Smooth muscle cell (in vitro differentiated cells): ENCODE results near the gene BBX. TPM values are rescaled to one million over a fixed set of nuclear protein-coding genes. Genes with fewer than 3 reads are reported as not detected.

Source experiments
- DNase-seq: peaks from one replicate; lab custom pipeline; 2025; ENCODE audit not compliant: unreplicated experiment; lab: John Stamatoyannopoulos, UW
- H2AFZ ChIP-seq: fragments of 200-600 bp; sonication (generic); 2 replicates; pipeline ENCODE4 v1.6.0; 2016; ENCODE audit warnings: antibody characterized with exemption, low read depth, mild to moderate bottlenecking
- H3F3A ChIP-seq: fragments of 200-600 bp; sonication (generic); 2 replicates; pipeline ENCODE4 v1.6.0; 2017; ENCODE audit warnings: antibody characterized with exemption, low read depth
- H3K27ac ChIP-seq: fragments of 200-600 bp; sonication (generic); 2 replicates; pipeline ENCODE4 v1.5.1; 2016; ENCODE audit warnings: low read depth, mild to moderate bottlenecking
- H3K27me3 ChIP-seq: fragments of 200-600 bp; sonication (generic); 2 replicates; pipeline ENCODE4 v1.6.1; 2016; ENCODE audit warnings: low read depth, mild to moderate bottlenecking
- H3K36me3 ChIP-seq: fragments of 200-600 bp; sonication (generic); 2 replicates; pipeline ENCODE4 v1.5.1; 2016; ENCODE audit warnings: low read depth
- H3K4me1 ChIP-seq: fragments of 200-600 bp; sonication (generic); 2 replicates; pipeline ENCODE4 v1.5.1; 2016; ENCODE audit warnings: low read depth
- H3K4me2 ChIP-seq: fragments of 200-600 bp; sonication (generic); 2 replicates; pipeline ENCODE4 v1.6.0; 2016; ENCODE audit warnings: mild to moderate bottlenecking
- H3K4me3 ChIP-seq: fragments of 200-600 bp; sonication (generic); 2 replicates; pipeline ENCODE4 v1.5.1; 2016; ENCODE audit warnings: mild to moderate bottlenecking
- H3K79me2 ChIP-seq: fragments of 200-600 bp; sonication (generic); 2 replicates; pipeline ENCODE4 v1.6.0; 2016; ENCODE audit warnings: low read depth, mild to moderate bottlenecking
- H3K9ac ChIP-seq: fragments of 200-600 bp; sonication (generic); 2 replicates; pipeline ENCODE4 v1.6.0; 2016; ENCODE audit warnings: low read depth
- H3K9me3 ChIP-seq: fragments of 200-600 bp; sonication (generic); replicated peaks from 2 replicates; pipeline ENCODE4 v1.5.1; 2016; ENCODE audit warnings: low read depth
- H4K20me1 ChIP-seq: fragments of 200-600 bp; sonication (generic); 2 replicates; pipeline ENCODE4 v1.6.0; 2016; ENCODE audit warnings: low read depth
- CTCF ChIP-seq: fragments of 200-600 bp; sonication (generic); IDR thresholded peaks from 2 replicates; pipeline ENCODE4 v1.5.1; 2017; ENCODE audit warnings: borderline replicate concordance, mild to moderate bottlenecking, antibody characterized with exemption; ENCODE audit not compliant: insufficient read depth, poor library complexity, severe bottlenecking
- WGBS: methylation state at CpG from one replicate; pipeline ENCODE4 v1.1.7; 2016; ENCODE audit warnings: low lambda C conversion rate; 5-methylcytosine and 5-hydroxymethylcytosine counted together
- polyA plus RNA-seq: library from polyadenylated mRNA; unstranded; fragments of >200 nt; fragmentation: Nextera tagmentation; extraction: Ambion mirVana; gene quantifications from 2 replicates; pipeline ENCODE4 v1.2.1, GENCODE V29; 2016
- total RNA-seq: library from RNA; depleted of rRNA; stranded (reverse); fragments of >200 nt; gene quantifications from 2 replicates; pipeline ENCODE4 v1.2.3, GENCODE V29; 2014

The BBX gene
- total and polyA plus RNA-seq, 2 experiments from 2014 or later, result 58.9 to 66.4 TPM

- Histone ChIP-seq H3K27me3 (no peaks in the 10 kb centered on the region), H3K36me3 (peaks cover 3% of the 10 kb centered on the region), H3K4me1 (peaks cover 6% of the 10 kb centered on the region), H3K79me2 (peaks cover 35% of the 10 kb centered on the region), H3F3A (peaks cover 9% of the 10 kb centered on the region), H3K27ac (peak overlapping the region; percentile 40), H3K9me3 (no peaks in the 10 kb centered on the region), H4K20me1 (peaks cover 27% of the 10 kb centered on the region), H3K4me2 (peak overlapping the region; percentile 100), H2AFZ (peak overlapping the region; percentile 99), H3K4me3 (peak overlapping the region; percentile 85), H3K9ac (peak overlapping the region; percentile 36)
- WGBS, result 2% methylated on average over 31 of the region's 40 CpGs
- DNase-seq, result peak; percentile 20
- no peak for TF ChIP-seq CTCF
These were observed 970 bp downstream of the BBX start for GRCh38 chr3:107523539-107524325.

- Histone ChIP-seq H3K36me3 (peaks cover 3% of the 10 kb centered on the region), H4K20me1 (peaks cover 32% of the 10 kb centered on the region), H3K9me3 (no peaks in the 10 kb centered on the region), H3K4me1 (peaks cover 6% of the 10 kb centered on the region), H3F3A (peaks cover 9% of the 10 kb centered on the region), H3K27me3 (no peaks in the 10 kb centered on the region), H3K4me2 (peak overlapping the region; percentile 100), H3K4me3 (peak overlapping the region; percentile 85), H3K79me2 (peaks cover 36% of the 10 kb centered on the region), H3K9ac (peak overlapping the region; percentile 36), H2AFZ (peak overlapping the region; percentile 99), H3K27ac (peak overlapping the region; percentile 40)
- peak; percentile 15 for DNase-seq
- 2% methylated on average over 18 of the region's 18 CpGs for WGBS
- TF ChIP-seq CTCF, result no peak
These were observed 1.6 kb downstream of the BBX start for GRCh38 chr3:107524326-107524840.

GRCh38 chr3:107524841-107525643, 2.3 kb downstream of the BBX start:
- Histone ChIP-seq H3F3A (peaks cover 9% of the 10 kb centered on the region), H3K4me1 (peaks cover 6% of the 10 kb centered on the region), H3K27ac (peak overlapping the region; percentile 40), H4K20me1 (peaks cover 38% of the 10 kb centered on the region), H3K9me3 (no peaks in the 10 kb centered on the region), H3K27me3 (no peaks in the 10 kb centered on the region), H3K79me2 (peaks cover 40% of the 10 kb centered on the region), H2AFZ (peak overlapping the region; percentile 99), H3K4me3 (peak overlapping the region; percentile 85), H3K36me3 (peaks cover 3% of the 10 kb centered on the region), H3K4me2 (peak overlapping the region; percentile 100), H3K9ac (peak overlapping the region; percentile 47)
- WGBS, result 2% methylated on average over 40 of the region's 70 CpGs
- peak; percentile 34 for DNase-seq
- TF ChIP-seq CTCF, result no peak
